ENCODE data around the gene PLXNB2. TPM values are rescaled to one million over a fixed set of nuclear protein-coding genes. Genes with fewer than 3 reads are reported as not detected.

Gene PLXNB2
- total RNA-seq, 1 experiment from 2014 or later = 227 TPM

GRCh38 chr22:50243685-50244419, 63.6 kb downstream of the PLXNB2 start:
- no peaks in the 10 kb centered on the region for H3K4me1 ChIP-seq (ENCODE audit: control insufficient read depth, insufficient read depth, low read length)
- DNase-seq (ENCODE audit: low read depth, low spot score) (no peak), ATAC-seq (no peak)
- TF ChIP-seq SIN3A (IDR thresholded peaks at IDR 0.05; ENCODE audit: borderline replicate concordance, insufficient read depth, low read depth, low read length) = no peak
- TF ChIP-seq TCF7L2 (IDR thresholded peaks at IDR 0.05; ENCODE audit: low read depth, low read length) = no peak
- TF ChIP-seq POLR2AphosphoS5 (IDR thresholded peaks at IDR 0.05; ENCODE audit: low read depth, low read length) = no peak
- no peak for TF ChIP-seq REST (IDR thresholded peaks at IDR 0.05; ENCODE audit: insufficient read depth in 1 of 2, low read depth in 2 of 2, low read length in 1 of 2)
- TF ChIP-seq CTCF (IDR thresholded peaks at IDR 0.05) = no peak
- BruUV-seq (replicated peaks) = TSS peak; percentile 54
- H3K27me3 ChIP-seq (ENCODE audit: control insufficient read depth, insufficient read depth, low read length) = no peaks in the 10 kb centered on the region
- ChIA-PET CTCF (interaction anchor here (0.6 kb wide), 1 partner anchor 86 kb away, joined by 14 read pairs; no protein-coding TSS in a partner anchor), POLR2A (interaction anchor here (0.8 kb wide), 1 partner anchor 40 kb away, joined by 5 read pairs; no protein-coding TSS in a partner anchor)
- H3K36me3 ChIP-seq (ENCODE audit: control insufficient read depth, insufficient read depth, low read length) = no peaks in the 10 kb centered on the region; the same call in 1 of the 2 replicates
- in situ Hi-C loops (cut with HindIII; ENCODE audit: low pct_unique_long_range_greater_than_20kb, low sequenced_read_pairs) = no loop called here
- H3K4me3 ChIP-seq (ENCODE audit: low read depth in 2 of 2, low read length in 2 of 2) = peak overlapping the region; percentile 78 to 79
- intact Hi-C loops (cut with micrococcal nuclease; ENCODE audit: unreplicated experiment) = no loop called here
- no peaks in the 10 kb centered on the region for H3K9me3 ChIP-seq (ENCODE audit: control insufficient read depth, insufficient read depth, low read depth, low read length)
- H3K27ac ChIP-seq (ENCODE audit: low read length) = peak overlapping the region; percentile 84

- ChIA-PET POLR2A (interaction anchor here (0.7 kb wide), 1 partner anchor 18 kb away, joined by 3 read pairs; no protein-coding TSS in a partner anchor), CTCF (interaction anchor here (0.6 to 0.7 kb wide), 3 partner anchors 74 to 265 kb away, joined by 3 to 6 read pairs (median 3); partner anchors contain the start of gene LMF2)
- in situ Hi-C loops (cut with HindIII; ENCODE audit: low pct_unique_long_range_greater_than_20kb, low sequenced_read_pairs) (no loop called here), intact Hi-C loops (cut with micrococcal nuclease; ENCODE audit: unreplicated experiment) (no loop called here)
- H3K4me1 ChIP-seq (ENCODE audit: control insufficient read depth, insufficient read depth, low read length) = no peaks in the 10 kb centered on the region
- no TSS peak for BruUV-seq (replicated peaks)
- H3K9me3 ChIP-seq (ENCODE audit: control insufficient read depth, insufficient read depth, low read depth, low read length) = no peaks in the 10 kb centered on the region
- no peaks in the 10 kb centered on the region; the same call in 1 of the 2 replicates for H3K36me3 ChIP-seq (ENCODE audit: control insufficient read depth, insufficient read depth, low read length)
- H3K27me3 ChIP-seq (ENCODE audit: control insufficient read depth, insufficient read depth, low read length) = no peaks in the 10 kb centered on the region
- ATAC-seq (no peak), DNase-seq (ENCODE audit: low read depth, low spot score) (no peak)
- H3K4me3 ChIP-seq (ENCODE audit: low read depth in 2 of 2, low read length in 2 of 2) = peak overlapping the region; percentile 78 to 79
- TF ChIP-seq POLR2AphosphoS5 (IDR thresholded peaks at IDR 0.05; ENCODE audit: low read depth, low read length) (no peak), CTCF (IDR thresholded peaks at IDR 0.05) (no peak), REST (IDR thresholded peaks at IDR 0.05; ENCODE audit: insufficient read depth in 1 of 2, low read depth in 2 of 2, low read length in 1 of 2) (no peak), SIN3A (IDR thresholded peaks at IDR 0.05; ENCODE audit: borderline replicate concordance, insufficient read depth, low read depth, low read length) (no peak), TCF7L2 (IDR thresholded peaks at IDR 0.05; ENCODE audit: low read depth, low read length) (no peak)
- peak overlapping the region; percentile 8; the same call in 1 of the 2 replicates for H3K27ac ChIP-seq (ENCODE audit: low read length)
These were observed 65.0 kb downstream of the PLXNB2 start for GRCh38 chr22:50242406-50242949.

All from Panc1 (cell line).